Astrocyte of the spinal cord (primary cell): ENCODE measurements around the gene APBA2.

ENCODE experiments used
- DNase-seq: peaks from one replicate; pipeline ENCODE4 v3.0.0; 2011; ENCODE audit warnings: low read depth, low spot score
- H3K4me3 ChIP-seq: 2 replicates; pipeline ENCODE4 v1.5.1; 2011; ENCODE audit warnings: low read depth, mild to moderate bottlenecking, low read length, moderate library complexity
- CTCF ChIP-seq: IDR thresholded peaks from 2 replicates; pipeline ENCODE4 v1.5.1; 2012; ENCODE audit warnings: low read depth, mild to moderate bottlenecking, low read length, inconsistent platforms
- in situ Hi-C: cut with HindIII; loops from 2 replicates; pipeline ENCODE4 v1.10.0; 2017; ENCODE audit warnings: low sequenced_read_pairs

Gene APBA2

DNA sequence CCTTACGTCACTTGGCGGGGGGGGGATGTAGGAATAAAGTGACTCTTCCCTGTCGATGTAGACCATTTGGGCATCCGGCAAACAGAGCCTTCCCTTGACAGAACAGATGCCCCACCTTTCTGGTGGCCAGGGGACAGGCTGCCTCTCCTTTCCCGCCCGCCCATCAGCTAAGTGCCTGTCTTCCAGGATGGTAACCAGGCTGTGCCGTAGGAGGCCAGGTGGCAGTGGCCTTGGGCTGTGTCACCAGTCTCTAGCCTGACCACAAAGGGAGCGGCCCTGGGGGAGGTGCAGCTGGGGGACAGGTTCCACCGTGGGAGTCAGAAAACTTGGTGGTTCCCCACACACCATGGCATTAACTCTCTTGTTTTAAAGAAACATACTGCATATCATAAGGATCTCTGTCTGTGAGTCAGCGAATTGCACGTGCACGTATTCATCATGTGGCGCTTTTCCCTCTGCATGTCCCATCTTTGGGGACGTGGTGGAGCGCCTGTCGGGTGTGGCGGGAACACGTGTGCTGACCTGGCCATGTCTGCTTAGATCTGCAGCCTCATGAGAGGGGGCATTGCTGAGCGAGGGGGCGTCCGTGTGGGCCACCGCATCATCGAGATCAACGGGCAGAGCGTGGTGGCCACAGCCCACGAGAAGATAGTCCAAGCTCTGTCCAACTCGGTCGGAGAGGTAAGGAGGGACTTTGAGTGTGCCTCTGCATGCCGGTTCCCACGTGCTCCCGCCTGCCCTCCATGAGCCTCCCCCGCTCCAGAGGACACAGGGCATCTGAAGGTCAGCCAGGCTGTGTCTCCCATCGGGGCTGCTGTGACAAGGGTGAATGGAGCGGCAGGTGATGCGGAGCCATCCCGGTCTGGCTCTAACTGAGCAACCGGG lies 227.8 kb downstream of the APBA2 start:
- no peak for DNase-seq
- TF ChIP-seq CTCF = no peak
- in situ Hi-C loops = no loop called here
- H3K4me3 ChIP-seq = no peak overlapping the region

GRCh38 chr15:29114221-29115092 lies 228.7 kb downstream of the APBA2 start:
- H3K4me3 ChIP-seq = no peak overlapping the region
- in situ Hi-C loops = no loop called here
- no peak for DNase-seq
- no peak for TF ChIP-seq CTCF

GRCh38 chr15:29115093-29115991 lies 229.6 kb downstream of the APBA2 start:
- H3K4me3 ChIP-seq = peak overlapping the region; percentile 41
- peak; percentile 56 for TF ChIP-seq CTCF
- DNase-seq = peak; percentile 16
- in situ Hi-C loops = no loop called here

DNA sequence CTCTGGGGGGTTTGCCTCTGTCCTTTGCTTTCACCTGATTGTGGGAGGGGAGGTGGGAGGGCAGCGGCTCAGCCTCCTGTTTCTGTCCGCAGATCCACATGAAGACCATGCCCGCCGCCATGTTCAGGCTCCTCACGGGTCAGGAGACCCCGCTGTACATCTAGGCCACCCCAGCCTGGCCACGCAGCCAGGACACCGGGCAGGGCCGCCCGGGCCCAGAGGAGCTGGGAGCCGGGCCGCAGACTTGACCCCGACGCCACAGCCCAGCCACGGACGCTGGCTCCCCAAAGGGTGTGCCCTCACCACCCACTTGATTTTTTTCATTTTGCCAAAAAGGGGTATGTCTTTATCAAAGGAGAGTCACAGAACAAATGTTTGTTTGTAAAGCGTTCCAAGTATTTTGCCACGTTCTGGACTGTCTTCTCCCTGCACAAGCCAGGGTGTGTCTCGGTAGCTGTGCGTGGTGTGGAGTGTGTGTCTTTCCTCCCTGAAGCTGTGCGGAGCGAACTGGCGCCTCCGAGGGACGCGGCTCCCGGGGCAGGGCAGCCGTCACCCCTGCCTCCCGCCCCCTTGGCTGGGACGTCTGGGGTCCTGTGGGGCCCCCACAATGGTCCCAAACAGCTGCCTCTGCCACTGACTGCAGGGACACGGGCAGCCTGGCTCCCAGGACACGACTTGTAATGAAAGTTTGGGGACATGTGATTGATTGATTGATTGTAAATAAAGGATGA lies 231.4 kb downstream of the APBA2 start:
- no peak overlapping the region for H3K4me3 ChIP-seq
- TF ChIP-seq CTCF = no peak
- in situ Hi-C loops = no loop called here
- DNase-seq = no peak

- TF ChIP-seq CTCF = no peak
- no peak for DNase-seq
- no peak overlapping the region for H3K4me3 ChIP-seq
- in situ Hi-C loops = no loop called here
These were observed 232.0 kb downstream of the APBA2 start for GRCh38 chr15:29117778-29118177.
